Heart left ventricle (tissue), 13 donors: ENCODE results near the gene STRA8.

Experiments used
- CTCF ChIP-seq, 12 donors: fragments of 200-600 bp; sonication (generic) in 4 of 12; IDR thresholded peaks; one replicate each; pipeline versions ENCODE4 v1.5.0 to v1.8.0; 2018 to 2022; ENCODE audit warnings: antibody characterized with exemption in 12 of 12, mild to moderate bottlenecking in 5 of 12
- POLR2A ChIP-seq, 2 donors: fragments of 450-650 bp; IDR thresholded peaks; one replicate each; pipeline ENCODE4 v1.6.1; 2017; ENCODE audit warnings: antibody characterized with exemption in 2 of 2, mild to moderate bottlenecking in 2 of 2, moderate library complexity in 2 of 2
- donor health status: ischemic (EF 13 %, LVEDD 7.1; RV severe dilation, severe dysfunction).
- donor health status: DM: no; HTN: yes; CAD: no.
- donor health status: DM: no; HTN: no; CAD: no.
- donor health status: ischemic (EF 25% LVEDD 6.9; RV normal size, moderate dysfunction).
- donor health status: ischemic (EF 25% LVEDD 5.7; RV mildly dilated, moderate dysfunction).
- donor health status: ischemic (EF 35%, LVEDD 5.7; RV mildly dilated, moderate dysfunction).
- donor health status: nonischemic (EF 11% LVEDD 7.7; RV severe dilation, severe dysfunction).
- donor health status: DM: yes; HTN: yes; CAD: no.
- donor health status: PGD.
- donor health status: ischemic (EF 29% LVEDD 5.4; RV normal size, mild dysfunction).
- donor health status: nonischemic (EF 23%, LVEDD 6.1; RV moderate dilation, normal function).

DNA sequence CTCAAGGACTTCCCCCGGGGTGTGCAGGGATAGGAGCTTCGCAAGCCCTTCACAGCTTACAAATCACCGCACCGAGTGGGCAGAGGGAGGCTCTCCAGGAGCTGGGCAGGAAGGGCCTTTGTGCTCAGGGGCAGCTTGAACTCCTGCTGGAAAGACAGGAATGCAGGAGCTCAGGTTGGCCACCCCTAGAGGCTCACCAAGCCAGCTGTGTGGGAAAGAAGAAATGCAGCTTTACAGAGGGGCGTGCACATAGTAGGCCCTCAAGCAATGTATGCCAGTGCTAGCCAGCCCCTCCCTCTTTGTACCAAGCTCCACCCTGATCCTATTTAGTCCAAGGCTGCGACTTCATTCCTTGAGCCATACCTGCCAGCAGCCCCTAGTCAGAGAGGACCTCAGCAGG is 26.1 kb downstream of the STRA8 start:
- no peak for TF ChIP-seq CTCF (IDR thresholded peaks at IDR 0.05)
- no peak for TF ChIP-seq POLR2A (IDR thresholded peaks at IDR 0.05)
